Epithelial cell of esophagus (primary cell): ENCODE results near the gene NKAIN2.

Source experiments
- DNase-seq: peaks from one replicate; pipeline ENCODE4 v3.0.0; 2010; ENCODE audit warnings: low read depth
- H3K4me3 ChIP-seq: 2 replicates; pipeline ENCODE4 v1.5.1; 2011; ENCODE audit warnings: mild to moderate bottlenecking, low read length, control low read depth
- CTCF ChIP-seq: IDR thresholded peaks from 2 replicates; pipeline ENCODE4 v1.5.1; 2011; ENCODE audit warnings: low read depth, mild to moderate bottlenecking, low read length, control low read depth, inconsistent platforms; ENCODE audit not compliant: insufficient read depth; ENCODE audit errors: missing control alignments

The NKAIN2 gene

DNA sequence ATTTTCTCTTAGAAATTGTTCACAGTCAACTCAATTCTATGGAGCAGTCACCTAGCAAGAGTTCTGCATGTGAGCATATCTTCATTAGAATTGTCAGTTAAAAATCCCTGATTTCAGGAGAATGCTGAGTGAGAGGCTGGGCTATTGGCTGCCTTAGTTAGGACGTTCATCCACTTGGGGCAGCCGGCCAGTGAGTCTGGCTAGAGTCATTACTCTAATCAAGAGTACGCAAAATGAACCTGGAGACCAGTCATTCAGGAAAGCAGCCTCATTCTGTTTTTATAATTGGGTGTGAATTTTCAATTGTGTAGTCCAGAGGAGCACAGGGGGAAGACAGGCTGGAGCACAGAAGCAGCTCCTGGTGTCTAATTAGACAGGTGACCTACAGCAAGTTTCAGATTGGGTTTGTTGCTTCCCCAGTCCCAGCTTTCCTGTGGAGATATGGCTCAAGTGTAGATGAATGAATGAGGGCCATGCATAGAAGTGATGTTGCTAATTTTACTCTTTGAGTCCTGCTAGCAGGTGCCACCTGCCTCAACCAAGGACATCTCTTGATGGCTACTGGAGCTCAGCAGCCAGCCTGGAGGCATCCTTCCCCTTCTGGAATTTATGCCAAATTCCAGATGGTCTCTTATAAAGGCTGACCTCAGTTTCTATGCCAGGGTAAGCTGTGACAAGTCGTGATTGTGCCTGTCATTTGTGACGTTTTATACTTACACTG, 265.7 kb downstream of the NKAIN2 start:
- DNase-seq = no peak
- TF ChIP-seq CTCF = no peak

GRCh38 chr6:124073021-124073420, 269.4 kb downstream of the NKAIN2 start:
- no peak overlapping the region for H3K4me3 ChIP-seq
- TF ChIP-seq CTCF = no peak
- no peak for DNase-seq

More for the DNA sequence above, 265.7 kb downstream of the NKAIN2 start:
- H3K4me3 ChIP-seq = no peak overlapping the region

- no peak overlapping the region for H3K4me3 ChIP-seq
- no peak for DNase-seq
- no peak for TF ChIP-seq CTCF
Observed at GRCh38 chr6:124073820-124074587, 270.3 kb downstream of the NKAIN2 start.

DNA sequence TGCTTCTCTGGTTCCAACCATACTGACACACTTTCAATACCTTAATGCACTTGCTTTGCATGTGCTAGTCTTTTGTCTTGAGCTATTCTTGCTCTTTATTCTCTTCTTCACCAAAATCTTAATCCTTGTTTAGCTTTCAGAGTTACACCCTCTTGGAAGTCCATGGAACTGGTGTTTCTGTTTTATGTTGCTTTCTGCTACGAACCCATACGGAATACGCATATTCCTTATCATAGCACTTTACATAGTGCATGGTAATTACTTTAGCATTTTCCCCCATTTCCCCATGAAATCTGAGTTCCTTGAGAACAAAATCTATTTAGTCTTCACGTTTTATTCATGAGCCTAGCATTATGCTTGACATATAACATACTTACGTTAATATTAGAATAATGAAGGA, 270.9 kb downstream of the NKAIN2 start:
- no peak for TF ChIP-seq CTCF
- H3K4me3 ChIP-seq = no peak overlapping the region
- no peak for DNase-seq

DNA sequence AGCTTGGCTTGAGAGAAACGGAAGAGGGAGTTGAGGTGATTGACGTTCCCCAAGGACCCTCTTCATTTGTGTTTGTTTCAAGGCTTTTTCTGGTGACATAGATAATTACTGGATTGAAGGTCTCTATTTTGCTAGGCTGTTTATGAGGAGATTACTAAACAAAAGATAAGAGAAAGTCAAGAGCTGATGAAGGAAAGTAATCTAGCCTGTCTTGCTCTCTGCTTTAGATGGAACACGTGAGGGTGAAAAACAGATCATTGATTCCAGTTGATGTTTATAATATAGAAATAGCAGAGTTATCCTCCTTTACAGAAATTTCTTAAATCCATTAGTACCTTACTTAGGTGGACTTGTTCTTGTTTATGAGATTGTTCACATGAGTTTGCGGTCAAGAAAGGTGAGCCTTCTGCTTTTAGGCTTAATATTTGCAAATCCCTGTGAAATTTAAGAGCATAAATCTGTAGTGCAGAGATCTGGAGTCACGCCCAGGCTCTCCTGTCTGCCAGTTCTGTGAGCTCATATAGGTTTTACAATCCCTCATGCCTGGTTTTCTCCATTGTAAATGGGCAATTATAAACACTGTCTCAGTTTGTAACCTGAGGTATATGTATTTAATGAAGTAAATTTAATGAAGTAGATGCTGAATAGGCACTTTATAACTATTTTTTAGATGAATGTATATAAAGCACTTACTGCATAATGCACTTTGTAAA, 272.8 kb downstream of the NKAIN2 start:
- H3K4me3 ChIP-seq = no peak overlapping the region
- no peak for DNase-seq
- no peak for TF ChIP-seq CTCF

DNA sequence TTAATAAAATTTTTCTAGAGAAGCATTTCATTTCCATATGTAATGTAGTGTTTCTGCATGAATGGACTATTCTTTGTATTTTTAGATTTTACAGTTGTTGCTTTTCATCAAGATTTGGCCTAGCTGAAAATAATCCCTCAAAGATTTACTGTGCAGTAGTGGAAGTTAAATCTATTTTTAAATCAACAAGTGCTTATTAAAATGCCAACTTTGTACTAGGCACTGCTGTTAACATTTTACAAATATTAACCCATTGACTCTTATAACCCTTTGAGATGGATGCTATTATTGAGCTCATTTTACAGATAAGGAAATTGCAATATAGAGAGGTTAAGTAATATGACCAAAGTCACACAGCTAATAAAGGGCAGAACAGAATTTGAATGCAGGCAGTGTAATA, 274.5 kb downstream of the NKAIN2 start:
- no peak for TF ChIP-seq CTCF
- no peak overlapping the region for H3K4me3 ChIP-seq
- DNase-seq = no peak
